ENCODE results near the gene ZNF467.

ZNF467 gene

GRCh38 chr7:149748076-149748874 is 25.1 kb downstream of the ZNF467 start:
- no peak for DNase-seq (ENCODE audit: low read depth)

- DNase-seq (ENCODE audit: low read depth), result no peak
Observed at GRCh38 chr7:149743476-149744255, 29.7 kb downstream of the ZNF467 start.

- DNase-seq (ENCODE audit: low read depth), result peak; percentile 39
Observed at GRCh38 chr7:149742075-149742701, 31.2 kb downstream of the ZNF467 start.

GRCh38 chr7:149741629-149742028 is 31.8 kb downstream of the ZNF467 start:
- DNase-seq (ENCODE audit: low read depth), result no peak

GRCh38 chr7:149736478-149737360 is 36.7 kb downstream of the ZNF467 start:
- DNase-seq (ENCODE audit: low read depth), result no peak

- DNase-seq (ENCODE audit: low read depth), result no peak
Observed at GRCh38 chr7:149735779-149736477, 37.5 kb downstream of the ZNF467 start.

- DNase-seq (ENCODE audit: low read depth), result no peak
Observed at GRCh38 chr7:149735181-149735602, 38.2 kb downstream of the ZNF467 start.

- DNase-seq (ENCODE audit: low read depth), result no peak
Observed at GRCh38 chr7:149734791-149735075, 38.7 kb downstream of the ZNF467 start.

GRCh38 chr7:149733924-149734790 is 39.2 kb downstream of the ZNF467 start:
- no peak for DNase-seq (ENCODE audit: low read depth)

- DNase-seq (ENCODE audit: low read depth), result no peak
Observed at GRCh38 chr7:149733131-149733923, 40.1 kb downstream of the ZNF467 start.

GRCh38 chr7:149732611-149733010 is 40.8 kb downstream of the ZNF467 start:
- no peak for DNase-seq (ENCODE audit: low read depth)

GRCh38 chr7:149732111-149732561 is 41.3 kb downstream of the ZNF467 start:
- no peak for DNase-seq (ENCODE audit: low read depth)

- DNase-seq (ENCODE audit: low read depth), result no peak
Observed at GRCh38 chr7:149731207-149731955, 42.0 kb downstream of the ZNF467 start.

- no peak for DNase-seq (ENCODE audit: low read depth)
Observed at GRCh38 chr7:149729983-149730801, 43.2 kb downstream of the ZNF467 start.

- DNase-seq (ENCODE audit: low read depth), result no peak
Observed at GRCh38 chr7:149729586-149729982, 43.8 kb downstream of the ZNF467 start.

GRCh38 chr7:149728491-149729375 is 44.7 kb downstream of the ZNF467 start:
- no peak for DNase-seq (ENCODE audit: low read depth)

Data from stimulated activated CD8-positive, alpha-beta memory T cell treated with anti-CD3 and anti-CD28 coated beads, Interleukin-7, amount 100 ng/mL, for 24 hours (primary cell).